ENCODE measurements around the gene ORM1.
A peak's percentile ranks its signal among the peaks of the same experiment; 100 is the strongest.
"Not testable (repeated sequence)": the region's sequence is repeated elsewhere in the genome, so short reads cannot be mapped to it uniquely, and the experiment has no call there.

Gene ORM1
- long read RNA-seq, partial matches to known transcripts = 0 of 3 reads
- long read RNA-seq, other reads (novel, unspliced or antisense) = 0 of 3 reads

- H3K27ac ChIP-seq (replicated peaks) = peak within 1 kb of the TSS; percentile 36; the same call in 1 of the 2 replicates
- H3K4me3 ChIP-seq (replicated peaks; ENCODE audit: insufficient read depth, low read length); DNase-seq (ENCODE audit: low read depth in 1 of 2, low spot score in 1 of 2); H3K27me3 ChIP-seq (ENCODE audit: insufficient read depth, poor library complexity, severe bottlenecking): not testable (repeated sequence)
These were observed at the start of gene ORM1 for GRCh38 chr9:114322831-114323531. Gene ORM1 (plus strand): TSS chr9:114323098. CDS start chr9:114323134, 36 bp downstream.

DNA sequence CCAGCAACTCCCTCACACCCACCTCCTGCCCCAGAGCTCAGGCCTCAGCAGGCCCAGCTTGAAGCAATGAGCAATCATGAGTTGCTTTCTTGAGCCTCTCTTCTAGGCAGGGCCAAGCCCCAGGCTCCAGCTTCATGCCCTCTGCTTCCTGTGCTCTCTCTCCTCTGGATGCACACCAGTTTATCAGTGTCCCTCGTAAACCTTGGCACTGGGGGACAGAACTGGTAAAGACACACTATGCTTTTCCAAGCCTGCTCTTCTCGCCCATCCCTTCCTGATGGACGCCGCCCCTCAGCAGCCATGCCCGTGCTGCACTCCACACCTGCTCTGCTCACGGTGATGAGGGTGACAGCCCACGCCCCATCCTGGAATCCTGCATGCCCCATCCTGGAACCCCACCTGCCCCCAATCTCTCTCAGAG lies 49.4 kb upstream of the ORM1 start:
- no peak for TF ChIP-seq SPI1 (IDR thresholded peaks at IDR 0.05; ENCODE audit: borderline replicate concordance, low read depth)
- H3K27ac ChIP-seq (replicated peaks) = no peak overlapping the region
- DNase-seq (ENCODE audit: low read depth in 1 of 2, low spot score in 1 of 2) = no peak
- H3K27me3 ChIP-seq (ENCODE audit: insufficient read depth, poor library complexity, severe bottlenecking) = peaks cover 3% of the 10 kb centered on the region
- H3K4me3 ChIP-seq (replicated peaks; ENCODE audit: insufficient read depth, low read length) = no peak overlapping the region

GRCh38 chr9:114274217-114274616 lies 48.7 kb upstream of the ORM1 start:
- no peak for DNase-seq (ENCODE audit: low read depth in 1 of 2, low spot score in 1 of 2)
- TF ChIP-seq, protein P1, sequence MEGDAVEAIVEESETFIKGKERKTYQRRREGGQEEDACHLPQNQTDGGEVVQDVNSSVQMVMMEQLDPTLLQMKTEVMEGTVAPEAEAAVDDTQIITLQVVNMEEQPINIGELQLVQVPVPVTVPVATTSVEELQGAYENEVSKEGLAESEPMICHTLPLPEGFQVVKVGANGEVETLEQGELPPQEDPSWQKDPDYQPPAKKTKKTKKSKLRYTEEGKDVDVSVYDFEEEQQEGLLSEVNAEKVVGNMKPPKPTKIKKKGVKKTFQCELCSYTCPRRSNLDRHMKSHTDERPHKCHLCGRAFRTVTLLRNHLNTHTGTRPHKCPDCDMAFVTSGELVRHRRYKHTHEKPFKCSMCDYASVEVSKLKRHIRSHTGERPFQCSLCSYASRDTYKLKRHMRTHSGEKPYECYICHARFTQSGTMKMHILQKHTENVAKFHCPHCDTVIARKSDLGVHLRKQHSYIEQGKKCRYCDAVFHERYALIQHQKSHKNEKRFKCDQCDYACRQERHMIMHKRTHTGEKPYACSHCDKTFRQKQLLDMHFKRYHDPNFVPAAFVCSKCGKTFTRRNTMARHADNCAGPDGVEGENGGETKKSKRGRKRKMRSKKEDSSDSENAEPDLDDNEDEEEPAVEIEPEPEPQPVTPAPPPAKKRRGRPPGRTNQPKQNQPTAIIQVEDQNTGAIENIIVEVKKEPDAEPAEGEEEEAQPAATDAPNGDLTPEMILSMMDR (IDR thresholded peaks at IDR 0.05; ENCODE audit: insufficient read depth, low read length) = no peak
- TF ChIP-seq SPI1 (IDR thresholded peaks at IDR 0.05; ENCODE audit: borderline replicate concordance, low read depth) (no peak), POLR2AphosphoS5 (IDR thresholded peaks at IDR 0.05; ENCODE audit: low read depth) (no peak), GABPA (IDR thresholded peaks at IDR 0.05; ENCODE audit: low read depth) (no peak), REST (IDR thresholded peaks at IDR 0.05; ENCODE audit: insufficient replicate concordance, low read depth) (no peak)
- Histone ChIP-seq H3K27me3 (ENCODE audit: insufficient read depth, poor library complexity, severe bottlenecking) (no peaks in the 10 kb centered on the region), H3K27ac (replicated peaks) (no peak overlapping the region), H3K4me3 (replicated peaks; ENCODE audit: insufficient read depth, low read length) (no peak overlapping the region)

DNA sequence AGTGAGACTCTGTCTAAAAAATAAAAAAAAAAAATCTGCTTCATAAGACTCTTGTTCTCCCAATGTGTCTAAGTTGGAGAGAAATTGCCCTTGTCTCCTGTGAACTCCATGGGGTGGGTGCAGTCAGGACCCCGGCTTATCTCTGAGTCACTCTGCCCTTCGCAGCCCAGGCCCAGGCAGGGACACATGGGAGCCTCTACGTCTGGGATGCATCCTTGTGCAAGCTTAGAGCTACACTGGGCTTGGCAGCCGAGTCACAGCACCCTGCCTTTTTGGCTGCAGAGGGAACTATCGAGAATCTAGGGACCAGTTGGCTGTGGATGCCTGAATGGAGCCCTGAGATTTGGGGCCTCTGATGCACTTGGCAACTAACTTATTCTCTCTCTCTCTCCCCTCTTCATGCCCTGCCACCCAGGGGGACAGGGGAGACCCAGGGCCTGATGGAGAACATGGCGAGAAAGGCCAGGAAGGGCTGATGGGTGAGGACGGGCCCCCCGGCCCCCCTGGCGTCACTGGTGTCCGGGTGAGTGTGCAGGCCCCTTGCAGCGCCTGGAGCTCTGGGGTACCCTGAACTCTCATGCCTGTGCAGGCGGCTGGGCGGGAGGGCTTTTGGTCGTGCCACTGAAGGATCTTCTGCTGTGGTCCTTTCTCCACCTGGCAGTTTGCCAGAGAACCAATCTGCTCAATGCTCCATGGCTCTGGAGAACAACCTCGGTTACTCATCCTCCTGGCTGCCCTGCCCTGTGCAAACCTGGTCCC lies 47.5 kb upstream of the ORM1 start:
- DNase-seq (ENCODE audit: low read depth in 1 of 2, low spot score in 1 of 2) = no peak
- H3K27ac ChIP-seq (replicated peaks) = no peak overlapping the region
- H3K4me3 ChIP-seq (replicated peaks; ENCODE audit: insufficient read depth, low read length) = no peak overlapping the region
- TF ChIP-seq SPI1 (IDR thresholded peaks at IDR 0.05; ENCODE audit: borderline replicate concordance, low read depth) = no peak
- TF ChIP-seq GABPA (IDR thresholded peaks at IDR 0.05; ENCODE audit: low read depth) = no peak
- TF ChIP-seq, protein P1 (IDR thresholded peaks at IDR 0.05; ENCODE audit: insufficient read depth, low read length) = no peak
- TF ChIP-seq REST (IDR thresholded peaks at IDR 0.05; ENCODE audit: insufficient replicate concordance, low read depth) = no peak
- no peaks in the 10 kb centered on the region for H3K27me3 ChIP-seq (ENCODE audit: insufficient read depth, poor library complexity, severe bottlenecking)

Measured in HL-60 (cell line).